ENCODE results near the gene PLCB3. TPM values are rescaled to one million over a fixed set of nuclear protein-coding genes. Genes with fewer than 3 reads are reported as not detected.

The PLCB3 gene
- total RNA-seq, 2 experiments from 2014 or later = 4.4 to 4.7 TPM

- DNase-seq = peak; percentile 94
- intact Hi-C loops (cut with micrococcal nuclease) = loop anchor here (1.0 kb wide), 8 partner anchors 13 to 335 kb away; partner anchors contain the start of genes CCDC88B, ESRRA, FKBP2 and GPR137
- CTCF ChIA-PET = interaction anchor here (0.6 to 3.8 kb wide), 23 partner anchors 9 to 455 kb away, joined by 3 to 22 read pairs (median 5); partner anchors contain the start of genes CCDC88B, FKBP2 and RPS6KA4
- peak within 1 kb of the TSS; percentile 99 for H3K27ac Mint-ChIP-seq
- H3K9me3 Mint-ChIP-seq = no peaks in the 10 kb centered on the region
- H3K36me3 Mint-ChIP-seq (ENCODE audit: low read depth) = peaks cover 21% of the 10 kb centered on the region
- H3K4me3 Mint-ChIP-seq = peak within 1 kb of the TSS; percentile 94
- peaks cover 33% of the 10 kb centered on the region for H3K4me1 Mint-ChIP-seq (ENCODE audit: low read depth)
- H3K27me3 Mint-ChIP-seq (ENCODE audit: low read depth) = no peaks in the 10 kb centered on the region
Observed at GRCh38 chr11:64317961-64318765, 66.8 kb downstream of the PLCB3 start, which contains the start of gene PRDX5. PRDX5 (plus strand) TSS chr11:64318121; CDS start chr11:64318216, 95 bp downstream.

Other genes starting within 250 kb of the PLCB3 start
- under 1 TPM; 0.17 to 0.29 TPM for gene FLRT1, start 215.6 kb upstream of the PLCB3 start, total RNA-seq
- 10 to 100 TPM; 38.7 to 48.6 TPM for gene MACROD1, start 85.4 kb upstream of the PLCB3 start, total RNA-seq
- 100 to 1,000 TPM; 264 to 272 TPM for gene STIP1, start 65.4 kb upstream of the PLCB3 start, total RNA-seq
- 100 to 1,000 TPM; 176 to 178 TPM for gene FERMT3, start 44.8 kb upstream of the PLCB3 start, total RNA-seq
- 10 to 100 TPM; 18.2 to 18.3 TPM for gene TRPT1, start 25.3 kb upstream of the PLCB3 start, total RNA-seq
- 10 to 100 TPM; 51.4 to 51.9 TPM for gene NUDT22, start 25.3 kb upstream of the PLCB3 start, total RNA-seq
- gene DNAJC4, start 21.0 kb upstream of the PLCB3 start, total RNA-seq = 10 to 100 TPM; 16.9 to 19.3 TPM
- 10 to 100 TPM; 64.2 to 74.5 TPM for gene VEGFB, start 16.9 kb upstream of the PLCB3 start, total RNA-seq
- 10 to 100 TPM; 17.2 to 20.0 TPM for gene FKBP2, start 10.4 kb upstream of the PLCB3 start, total RNA-seq
- 100 to 1,000 TPM; 216 to 227 TPM for gene PPP1R14B, start 4.6 kb upstream of the PLCB3 start, total RNA-seq
- gene BAD, start 33.1 kb downstream of the PLCB3 start, total RNA-seq = 10 to 100 TPM; 12.8 to 14.3 TPM
- gene GPR137, start 34.3 kb downstream of the PLCB3 start, total RNA-seq = 10 to 100 TPM; 26.2 to 30.5 TPM
- gene KCNK4, start 39.8 kb downstream of the PLCB3 start, total RNA-seq = under 1 TPM in 1 of 2 experiments, not detected in 1; 0.41 TPM
- gene CATSPERZ, start 48.8 kb downstream of the PLCB3 start, total RNA-seq = under 1 TPM in 1 of 2 experiments, not detected in 1; 0.67 TPM
- 10 to 100 TPM; 18.5 to 21.7 TPM for gene ESRRA, start 54.0 kb downstream of the PLCB3 start, total RNA-seq
- 100 to 1,000 TPM; 241 to 261 TPM for gene TRMT112, start 66.0 kb downstream of the PLCB3 start, total RNA-seq
- gene PRDX5, start 66.6 kb downstream of the PLCB3 start, total RNA-seq = 100 to 1,000 TPM; 122 to 132 TPM
- gene CCDC88B, start 88.7 kb downstream of the PLCB3 start, total RNA-seq = 10 to 100 TPM; 53.2 to 61.9 TPM
- gene RPS6KA4, start 107.6 kb downstream of the PLCB3 start, total RNA-seq = 10 to 100 TPM; 19.1 to 21.3 TPM